ENCODE measurements around the gene RPS6KA4.

The RPS6KA4 gene

DNA sequence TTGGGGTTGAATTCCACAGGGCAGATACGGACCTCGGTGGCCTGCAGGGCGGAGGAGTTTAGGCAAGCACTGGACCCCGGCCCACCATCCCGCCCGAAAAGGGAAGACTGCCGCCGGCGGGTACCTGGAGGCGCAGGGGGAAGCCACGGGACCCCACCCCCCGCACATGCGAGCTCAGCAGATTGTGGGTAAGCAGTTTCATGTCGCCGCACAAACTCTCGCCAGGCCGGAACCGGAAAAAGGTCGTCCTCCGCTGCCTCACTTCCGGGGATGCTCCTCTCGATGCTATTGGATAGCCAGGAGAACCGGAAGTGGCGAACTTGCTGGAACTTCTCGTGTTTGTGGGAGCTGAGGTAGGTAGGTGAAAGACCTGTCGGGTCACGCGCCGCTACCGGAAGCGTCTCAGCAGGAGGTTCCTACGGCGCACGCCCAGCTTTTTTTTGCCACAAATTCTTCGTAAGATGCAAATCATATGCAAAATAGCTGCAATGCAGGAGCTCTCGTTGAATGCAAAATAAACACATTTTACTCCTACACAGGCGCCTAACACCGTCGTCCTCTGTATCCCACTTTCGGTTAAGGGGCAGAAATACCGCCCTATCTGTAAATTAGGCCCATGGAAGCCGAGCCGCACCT, 41.5 kb upstream of the RPS6KA4 start, which contains the start of gene TRMT112:
Gene TRMT112, minus strand, starts transcription at position 235 of the 636 bp plus-strand sequence. Its CDS starts 33 bp downstream, at position 202.
- TF ChIP-seq, protein P1, sequence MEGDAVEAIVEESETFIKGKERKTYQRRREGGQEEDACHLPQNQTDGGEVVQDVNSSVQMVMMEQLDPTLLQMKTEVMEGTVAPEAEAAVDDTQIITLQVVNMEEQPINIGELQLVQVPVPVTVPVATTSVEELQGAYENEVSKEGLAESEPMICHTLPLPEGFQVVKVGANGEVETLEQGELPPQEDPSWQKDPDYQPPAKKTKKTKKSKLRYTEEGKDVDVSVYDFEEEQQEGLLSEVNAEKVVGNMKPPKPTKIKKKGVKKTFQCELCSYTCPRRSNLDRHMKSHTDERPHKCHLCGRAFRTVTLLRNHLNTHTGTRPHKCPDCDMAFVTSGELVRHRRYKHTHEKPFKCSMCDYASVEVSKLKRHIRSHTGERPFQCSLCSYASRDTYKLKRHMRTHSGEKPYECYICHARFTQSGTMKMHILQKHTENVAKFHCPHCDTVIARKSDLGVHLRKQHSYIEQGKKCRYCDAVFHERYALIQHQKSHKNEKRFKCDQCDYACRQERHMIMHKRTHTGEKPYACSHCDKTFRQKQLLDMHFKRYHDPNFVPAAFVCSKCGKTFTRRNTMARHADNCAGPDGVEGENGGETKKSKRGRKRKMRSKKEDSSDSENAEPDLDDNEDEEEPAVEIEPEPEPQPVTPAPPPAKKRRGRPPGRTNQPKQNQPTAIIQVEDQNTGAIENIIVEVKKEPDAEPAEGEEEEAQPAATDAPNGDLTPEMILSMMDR (IDR thresholded peaks at IDR 0.05): no peak

DNA sequence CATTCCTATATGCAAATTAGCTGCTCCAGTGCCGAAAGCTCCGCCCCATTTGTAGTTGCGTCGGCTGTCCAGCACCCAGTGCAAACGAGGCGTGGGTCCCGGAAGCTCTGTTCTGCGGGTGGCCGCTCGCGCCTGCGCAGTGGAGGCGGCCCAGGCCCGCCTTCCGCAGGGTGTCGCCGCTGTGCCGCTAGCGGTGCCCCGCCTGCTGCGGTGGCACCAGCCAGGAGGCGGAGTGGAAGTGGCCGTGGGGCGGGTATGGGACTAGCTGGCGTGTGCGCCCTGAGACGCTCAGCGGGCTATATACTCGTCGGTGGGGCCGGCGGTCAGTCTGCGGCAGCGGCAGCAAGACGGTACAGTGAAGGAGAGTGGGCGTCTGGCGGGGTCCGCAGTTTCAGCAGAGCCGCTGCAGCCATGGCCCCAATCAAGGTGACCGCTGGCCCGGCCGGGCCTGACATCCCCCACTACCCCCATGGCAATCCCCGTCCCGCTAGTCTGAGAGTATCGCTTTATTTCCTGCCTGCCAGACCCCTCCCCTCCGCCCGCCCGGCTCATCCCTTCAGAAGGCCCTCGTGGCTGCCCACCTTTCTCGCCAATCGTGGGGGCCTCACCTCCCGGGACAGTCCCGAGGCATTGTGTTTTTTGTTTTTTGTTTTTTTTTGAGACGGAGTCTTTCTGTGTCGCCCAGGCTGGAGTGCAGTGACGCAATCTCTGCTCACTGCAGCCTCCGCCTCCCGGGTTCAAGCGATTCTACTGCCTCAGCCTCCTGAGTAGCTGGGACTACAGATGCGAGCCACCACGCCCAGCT, 40.8 kb upstream of the RPS6KA4 start, which contains the start of gene PRDX5:
Gene PRDX5, plus strand, starts transcription at position 161 of the 805 bp plus-strand sequence. Its CDS starts 95 bp downstream, at position 256.
- TF ChIP-seq, protein P1 (IDR thresholded peaks at IDR 0.05): no peak; the same call in 1 of the 2 replicates

DNA sequence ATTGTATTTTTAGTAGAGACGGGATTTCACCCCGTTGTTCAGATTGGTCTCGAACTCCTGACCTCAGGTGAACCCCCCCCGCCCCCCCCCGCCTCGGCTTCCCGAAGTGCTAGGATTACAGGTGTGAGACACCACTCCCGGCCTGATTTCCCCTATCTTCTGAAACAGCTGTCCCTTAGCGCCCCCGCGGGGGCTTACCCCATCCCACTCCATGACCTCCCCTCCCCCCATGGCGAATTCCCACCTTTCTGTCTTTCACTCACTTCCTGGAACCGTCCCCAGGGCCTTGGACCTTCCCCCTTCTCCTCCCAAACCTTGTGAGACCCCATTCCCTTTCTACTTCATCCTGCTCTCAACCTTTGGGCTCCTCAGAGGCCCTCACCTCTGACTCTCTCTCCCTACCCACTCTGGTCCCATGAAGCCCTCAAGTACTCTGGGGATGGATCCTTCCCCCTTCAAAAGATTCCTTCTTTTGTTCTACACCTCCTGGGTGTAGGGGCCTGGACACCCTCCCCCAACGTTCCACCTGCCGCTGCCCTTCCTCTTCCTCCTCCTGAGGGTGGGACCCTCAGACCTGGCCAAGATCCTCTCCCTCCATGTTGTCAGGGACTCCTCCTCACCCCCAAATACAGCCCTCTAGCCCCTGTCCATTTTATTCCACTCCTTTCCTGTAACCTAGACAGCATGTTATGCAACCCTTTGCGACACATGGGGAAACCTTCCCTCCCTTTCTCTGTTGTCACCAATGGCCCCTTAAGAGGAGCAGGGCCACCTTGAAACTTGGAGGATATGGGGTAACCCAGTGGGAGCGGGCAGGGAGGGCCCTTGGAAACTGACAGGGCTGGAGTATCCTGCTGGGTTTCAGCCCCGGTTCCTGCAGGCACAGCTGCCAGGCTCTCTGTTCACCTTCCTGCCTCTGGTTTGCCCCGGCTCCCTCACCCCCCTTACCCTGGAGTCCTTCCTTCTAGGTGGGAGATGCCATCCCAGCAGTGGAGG, 39.9 kb upstream of the RPS6KA4 start:
- TF ChIP-seq, protein P1 (IDR thresholded peaks at IDR 0.05): no peak

DNA sequence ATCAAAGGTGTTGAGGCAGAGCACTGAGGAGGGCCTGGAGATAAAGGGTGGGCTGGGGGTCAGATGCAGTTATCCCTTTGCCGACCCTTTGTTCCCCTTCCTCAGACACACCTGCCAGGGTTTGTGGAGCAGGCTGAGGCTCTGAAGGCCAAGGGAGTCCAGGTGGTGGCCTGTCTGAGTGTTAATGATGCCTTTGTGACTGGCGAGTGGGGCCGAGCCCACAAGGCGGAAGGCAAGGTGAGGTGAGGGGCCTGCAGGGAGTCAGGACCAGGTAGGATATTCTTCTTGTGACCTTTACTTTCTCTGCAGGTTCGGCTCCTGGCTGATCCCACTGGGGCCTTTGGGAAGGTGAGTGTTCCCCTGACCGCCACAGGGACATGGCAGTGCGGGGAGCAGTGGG, 38.4 kb upstream of the RPS6KA4 start:
- TF ChIP-seq, protein P1 (IDR thresholded peaks at IDR 0.05): no peak

DNA sequence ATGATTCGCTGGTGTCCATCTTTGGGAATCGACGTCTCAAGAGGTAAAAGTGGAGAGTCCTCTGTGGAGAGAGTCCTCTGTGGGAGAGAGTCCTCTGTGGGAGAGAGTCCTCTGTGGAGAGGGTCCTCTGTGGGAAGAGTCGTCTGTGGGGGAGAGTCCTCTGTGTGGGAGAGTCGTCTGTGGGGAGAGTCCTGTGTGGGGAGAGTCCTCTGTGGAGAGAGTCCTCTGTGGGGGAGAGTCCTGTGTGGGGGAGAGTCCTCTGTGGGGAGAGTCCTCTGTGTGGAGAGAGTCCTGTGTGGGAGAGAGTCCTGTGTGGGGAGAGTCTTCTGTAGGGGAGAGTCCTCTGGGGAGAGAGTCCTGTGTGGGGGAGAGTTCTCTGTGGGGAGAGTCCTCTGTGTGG, 37.9 kb upstream of the RPS6KA4 start:
- TF ChIP-seq, protein P1 (IDR thresholded peaks at IDR 0.05): no peak

DNA sequence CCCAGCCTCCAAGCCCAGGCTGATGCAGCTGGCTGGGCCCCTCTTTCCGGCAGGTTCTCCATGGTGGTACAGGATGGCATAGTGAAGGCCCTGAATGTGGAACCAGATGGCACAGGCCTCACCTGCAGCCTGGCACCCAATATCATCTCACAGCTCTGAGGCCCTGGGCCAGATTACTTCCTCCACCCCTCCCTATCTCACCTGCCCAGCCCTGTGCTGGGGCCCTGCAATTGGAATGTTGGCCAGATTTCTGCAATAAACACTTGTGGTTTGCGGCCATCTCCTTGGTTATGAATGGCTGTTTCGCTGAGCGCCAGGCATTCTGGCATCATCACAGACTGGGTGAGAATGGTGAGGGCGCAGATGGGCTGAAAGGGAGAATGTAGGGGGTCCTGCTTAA, 37.4 kb upstream of the RPS6KA4 start:
- TF ChIP-seq, protein P1 (IDR thresholded peaks at IDR 0.05): no peak

DNA sequence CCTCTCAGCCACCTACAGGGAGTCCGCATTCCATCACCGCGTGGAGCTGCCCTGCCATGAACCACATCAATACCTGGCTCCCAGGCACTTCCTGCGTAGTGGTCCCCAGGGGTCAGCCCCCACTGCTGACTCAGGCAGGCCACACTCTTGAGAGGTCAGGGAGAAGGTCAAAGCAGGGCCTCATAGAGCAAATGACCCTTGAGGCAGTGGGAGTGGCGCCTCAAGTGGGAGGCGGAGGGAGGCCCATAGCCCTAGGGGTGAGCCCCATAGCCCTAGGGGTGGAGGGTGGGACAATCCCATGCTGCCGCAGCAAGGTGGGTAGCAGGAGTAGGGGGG, 36.1 kb upstream of the RPS6KA4 start:
- TF ChIP-seq, protein P1 (IDR thresholded peaks at IDR 0.05): no peak

All from LNCAP (cell line).